HepG2 (cell line): ENCODE results near the gene ENTPD2. TPM values are rescaled to one million over a fixed set of nuclear protein-coding genes. Genes with fewer than 3 reads are reported as not detected.
A peak's percentile ranks its signal among the peaks of the same experiment; 100 is the strongest.

Source experiments
- ASH2L ChIP-seq: fragments of 300-600, 200-600 bp; sonication (generic); IDR thresholded peaks from 2 replicates; pipeline ENCODE4 v1.7.0; 2017; ENCODE audit warnings: low read depth, mild to moderate bottlenecking, moderate library complexity, mixed read lengths, low read length; ENCODE audit not compliant: insufficient read length
- ATM ChIP-seq: fragments of 450-650 bp; IDR thresholded peaks from 2 replicates; pipeline ENCODE4 v1.7.1; 2017; ENCODE audit warnings: mild to moderate bottlenecking, borderline replicate concordance
- DMAP1 ChIP-seq: IDR thresholded peaks from 2 replicates; pipeline ENCODE4 v1.6.1; 2016
- DZIP1 ChIP-seq: sonication (generic); formaldehyde crosslinking; IDR thresholded peaks from 2 replicates; pipeline ENCODE4 v1.5.0; 2020; ENCODE audit warnings: mild to moderate bottlenecking, missing genetic modification reagents
- FOXK2 ChIP-seq: fragments of 450-650 bp; IDR thresholded peaks from 2 replicates; pipeline ENCODE4 v1.6.1; 2016
- GPN1 ChIP-seq: sonication (generic); formaldehyde crosslinking; IDR thresholded peaks from 2 replicates; pipeline ENCODE4 v1.5.1; 2020; ENCODE audit warnings: missing genetic modification reagents, borderline replicate concordance
- HHEX ChIP-seq: IDR thresholded peaks from 2 replicates; pipeline ENCODE4 v1.6.1; 2016; ENCODE audit warnings: control low read depth
- KDM1A ChIP-seq: IDR thresholded peaks from 2 replicates; pipeline ENCODE4 v1.6.1; 2016; ENCODE audit warnings: missing compliant biosample characterization
- KDM6A ChIP-seq: IDR thresholded peaks from 2 replicates; pipeline ENCODE4 v1.6.1; 2016; ENCODE audit warnings: low read depth
- PCBP1 ChIP-seq: fragments of 200-400 bp; formaldehyde crosslinking; IDR thresholded peaks from 2 replicates; pipeline ENCODE4 v1.6.1; 2017; ENCODE audit warnings: mild to moderate bottlenecking, low read depth, low read length, borderline replicate concordance
- SNAPC5 ChIP-seq: sonication (generic); formaldehyde crosslinking; IDR thresholded peaks from 2 replicates; pipeline ENCODE4 v1.8.1; 2023; ENCODE audit warnings: mild to moderate bottlenecking, missing genetic modification reagents, borderline replicate concordance
- TEF ChIP-seq: sonication (generic); formaldehyde crosslinking; IDR thresholded peaks from 2 replicates; pipeline ENCODE4 v1.5.0; 2020; ENCODE audit warnings: missing genetic modification reagents
- ZBTB1 ChIP-seq: sonication (generic); formaldehyde crosslinking; IDR thresholded peaks from 2 replicates; pipeline ENCODE4 v1.4.0; 2020; ENCODE audit warnings: missing genetic modification reagents, borderline replicate concordance
- ZMYM3 ChIP-seq: sonication (generic); formaldehyde crosslinking; IDR thresholded peaks from 2 replicates; pipeline ENCODE4 v1.5.1; 2020; ENCODE audit warnings: mild to moderate bottlenecking, missing genetic modification reagents
- ZNF678 ChIP-seq: sonication (generic); formaldehyde crosslinking; IDR thresholded peaks from 2 replicates; pipeline ENCODE4 v1.4.0; 2020; ENCODE audit warnings: mild to moderate bottlenecking, missing genetic modification reagents
- ZNF766 ChIP-seq: sonication (generic); formaldehyde crosslinking; IDR thresholded peaks from 2 replicates; pipeline ENCODE4 v1.5.0; 2020; ENCODE audit warnings: missing genetic modification reagents, borderline replicate concordance
- polyA plus RNA-seq, 8 experiments: library from polyadenylated mRNA; depleted of rRNA in 3 of 8; stranded (reverse) in 7 of 8; unstranded in 1 of 8; fragments of >200 nt; fragmentation: Illumina TruSeq in 4 of 8; extraction: Trizol in 4 of 8; gene quantifications; 2 replicates each; pipeline versions ENCODE4 v1.2.1 to v1.2.3, GENCODE V29; 2011 to 2016; ENCODE audit warnings: low read depth in 4 of 8, missing spikeins in 1 of 8, mixed read lengths in 1 of 8; ENCODE audit not compliant: insufficient read depth in 1 of 8
- total RNA-seq, 5 experiments: library from RNA; depleted of rRNA; stranded (reverse); fragments of >200 nt; fragmentation: Illumina TruSeq; extraction: Trizol; gene quantifications; 2 replicates each; pipeline ENCODE4 v1.2.3, GENCODE V29; 2016; ENCODE audit warnings: low read depth in 1 of 5
- TF ChIP-seq, protein P1 (sequence below): sonication (generic); formaldehyde crosslinking; conservative IDR thresholded peaks from 2 replicates; pipeline ENCODE4 v1.4.0; 2020; ENCODE audit warnings: missing genetic modification reagents
- TF ChIP-seq, protein P2 (sequence below): sonication (generic); formaldehyde crosslinking; IDR thresholded peaks from 2 replicates; pipeline ENCODE4 v1.4.0; 2020; ENCODE audit warnings: missing genetic modification reagents
- TF ChIP-seq, protein P3 (sequence below): sonication (generic); formaldehyde crosslinking; IDR thresholded peaks from 2 replicates; pipeline ENCODE4 v1.4.0; 2020; ENCODE audit warnings: missing genetic modification reagents
- TF ChIP-seq, protein P4 (sequence below): IDR thresholded peaks from 2 replicates; pipeline ENCODE4 v1.6.1; 2016; ENCODE audit warnings: missing genetic modification reagents, missing compliant biosample characterization
- TF ChIP-seq, protein P5 (sequence below): sonication (generic); formaldehyde crosslinking; IDR thresholded peaks from 2 replicates; pipeline ENCODE4 v1.8.0; 2022; ENCODE audit warnings: missing genetic modification reagents, low read depth, mild to moderate bottlenecking, borderline replicate concordance

The ENTPD2 gene
- total and polyA plus RNA-seq, 2 of the 13 experiments (the other 11 are each of a cell fraction or from before 2014, with no cell fraction given): 0.95 to 3.2 TPM

DNA sequence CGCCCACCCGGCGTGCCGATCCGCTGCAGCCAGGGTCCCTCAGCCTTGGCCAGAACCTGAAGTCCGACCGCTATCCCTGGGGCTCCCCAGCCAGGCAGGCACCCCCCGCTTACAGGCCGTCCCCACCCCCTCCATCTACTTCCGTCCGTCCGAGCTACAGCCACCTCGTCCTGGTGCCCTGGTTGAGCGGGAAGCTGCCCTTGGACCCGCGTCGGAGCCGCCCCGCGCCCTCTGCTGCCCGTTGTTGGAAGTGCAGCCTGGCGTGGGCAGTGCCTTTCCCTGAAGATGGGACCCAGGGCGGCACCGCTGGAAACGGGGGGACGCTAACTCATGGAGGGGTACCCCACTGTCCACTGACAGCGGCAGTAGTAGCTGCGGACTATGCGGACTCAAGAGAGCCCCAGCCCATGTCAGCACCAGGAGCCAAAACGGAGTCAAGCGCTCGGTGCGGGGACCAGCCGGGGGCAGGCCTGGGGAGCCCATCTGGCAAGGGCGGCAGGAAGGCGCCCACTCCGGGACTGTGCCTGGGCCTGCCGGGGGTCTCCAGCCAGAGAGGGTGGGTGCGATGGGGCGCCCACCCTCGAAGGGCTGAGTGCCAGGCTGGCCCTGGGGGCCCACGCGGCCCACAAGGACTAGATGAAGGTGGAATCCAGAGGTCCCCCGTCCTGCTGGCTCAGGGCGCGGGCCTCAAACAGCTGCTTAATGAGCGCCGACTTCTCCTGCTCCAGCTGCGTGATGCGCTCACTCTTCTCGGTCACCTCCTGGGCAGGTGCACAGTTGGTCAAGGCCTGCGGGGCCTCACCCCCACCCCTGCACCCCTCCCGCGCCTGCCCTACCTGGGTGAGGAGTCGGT is 10.4 kb upstream of the ENTPD2 start (continued):
- TF ChIP-seq ZMYM3 (CRISPR knock-in tag) (no peak), ZNF678 (CRISPR knock-in tag) (no peak), FOXK2 (no peak), KDM1A (no peak), ZNF766 (CRISPR knock-in tag) (no peak), ASH2L (no peak), PCBP1 (no peak), DZIP1 (CRISPR knock-in tag) (0 out of 2 replicates have a peak, but pooled peaks have one; percentile 72), ZBTB1 (no peak), GPN1 (CRISPR knock-in tag) (no peak), KDM6A (CRISPR knock-in tag) (no peak), TEF (no peak), SNAPC5 (CRISPR knock-in tag) (no peak), ATM (no peak), HHEX (no peak), DMAP1 (CRISPR knock-in tag) (no peak)
- TF ChIP-seq, protein P1, sequence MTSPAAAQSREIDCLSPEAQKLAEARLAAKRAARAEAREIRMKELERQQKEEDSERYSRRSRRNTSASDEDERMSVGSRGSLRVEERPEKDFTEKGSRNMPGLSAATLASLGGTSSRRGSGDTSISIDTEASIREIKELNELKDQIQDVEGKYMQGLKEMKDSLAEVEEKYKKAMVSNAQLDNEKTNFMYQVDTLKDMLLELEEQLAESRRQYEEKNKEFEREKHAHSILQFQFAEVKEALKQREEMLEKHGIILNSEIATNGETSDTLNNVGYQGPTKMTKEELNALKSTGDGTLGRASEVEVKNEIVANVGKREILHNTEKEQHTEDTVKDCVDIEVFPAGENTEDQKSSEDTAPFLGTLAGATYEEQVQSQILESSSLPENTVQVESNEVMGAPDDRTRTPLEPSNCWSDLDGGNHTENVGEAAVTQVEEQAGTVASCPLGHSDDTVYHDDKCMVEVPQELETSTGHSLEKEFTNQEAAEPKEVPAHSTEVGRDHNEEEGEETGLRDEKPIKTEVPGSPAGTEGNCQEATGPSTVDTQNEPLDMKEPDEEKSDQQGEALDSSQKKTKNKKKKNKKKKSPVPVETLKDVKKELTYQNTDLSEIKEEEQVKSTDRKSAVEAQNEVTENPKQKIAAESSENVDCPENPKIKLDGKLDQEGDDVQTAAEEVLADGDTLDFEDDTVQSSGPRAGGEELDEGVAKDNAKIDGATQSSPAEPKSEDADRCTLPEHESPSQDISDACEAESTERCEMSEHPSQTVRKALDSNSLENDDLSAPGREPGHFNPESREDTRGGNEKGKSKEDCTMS: no peak
- TF ChIP-seq, protein P2, sequence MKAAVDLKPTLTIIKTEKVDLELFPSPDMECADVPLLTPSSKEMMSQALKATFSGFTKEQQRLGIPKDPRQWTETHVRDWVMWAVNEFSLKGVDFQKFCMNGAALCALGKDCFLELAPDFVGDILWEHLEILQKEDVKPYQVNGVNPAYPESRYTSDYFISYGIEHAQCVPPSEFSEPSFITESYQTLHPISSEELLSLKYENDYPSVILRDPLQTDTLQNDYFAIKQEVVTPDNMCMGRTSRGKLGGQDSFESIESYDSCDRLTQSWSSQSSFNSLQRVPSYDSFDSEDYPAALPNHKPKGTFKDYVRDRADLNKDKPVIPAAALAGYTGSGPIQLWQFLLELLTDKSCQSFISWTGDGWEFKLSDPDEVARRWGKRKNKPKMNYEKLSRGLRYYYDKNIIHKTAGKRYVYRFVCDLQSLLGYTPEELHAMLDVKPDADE (CRISPR knock-in tag): no peak
- TF ChIP-seq, protein P3, sequence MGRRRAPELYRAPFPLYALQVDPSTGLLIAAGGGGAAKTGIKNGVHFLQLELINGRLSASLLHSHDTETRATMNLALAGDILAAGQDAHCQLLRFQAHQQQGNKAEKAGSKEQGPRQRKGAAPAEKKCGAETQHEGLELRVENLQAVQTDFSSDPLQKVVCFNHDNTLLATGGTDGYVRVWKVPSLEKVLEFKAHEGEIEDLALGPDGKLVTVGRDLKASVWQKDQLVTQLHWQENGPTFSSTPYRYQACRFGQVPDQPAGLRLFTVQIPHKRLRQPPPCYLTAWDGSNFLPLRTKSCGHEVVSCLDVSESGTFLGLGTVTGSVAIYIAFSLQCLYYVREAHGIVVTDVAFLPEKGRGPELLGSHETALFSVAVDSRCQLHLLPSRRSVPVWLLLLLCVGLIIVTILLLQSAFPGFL: no peak
- TF ChIP-seq, protein P4, sequence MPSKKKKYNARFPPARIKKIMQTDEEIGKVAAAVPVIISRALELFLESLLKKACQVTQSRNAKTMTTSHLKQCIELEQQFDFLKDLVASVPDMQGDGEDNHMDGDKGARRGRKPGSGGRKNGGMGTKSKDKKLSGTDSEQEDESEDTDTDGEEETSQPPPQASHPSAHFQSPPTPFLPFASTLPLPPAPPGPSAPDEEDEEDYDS (CRISPR knock-in tag): peak; percentile 24; the same call in 1 of the 2 replicates
- TF ChIP-seq, protein P5, sequence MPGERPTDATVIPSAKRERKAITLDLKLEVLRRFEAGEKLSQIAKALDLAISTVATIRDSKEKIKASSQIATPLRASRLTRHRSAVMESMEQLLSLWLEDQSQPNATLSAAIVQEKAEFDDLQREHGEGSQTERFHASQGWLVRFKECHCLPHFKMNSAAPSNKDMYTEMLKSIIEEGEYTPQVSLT (CRISPR knock-in tag): no peak
